ENCODE results near the gene GPR143. TPM values are rescaled to one million over a fixed set of nuclear protein-coding genes. Genes with fewer than 3 reads are reported as not detected.

The GPR143 gene
- total and polyA plus RNA-seq, 2 of the 4 experiments (the other 2 are of a cell fraction): 0.07 TPM; not detected in 1

GRCh38 chrX:9690046-9690445, 75.6 kb downstream of the GPR143 start:
- ATAC-seq (ENCODE audit: low read depth) (no peak), DNase-seq (no peak)
- Histone ChIP-seq H3K36me3 (ENCODE audit: control insufficient read depth, insufficient read depth, low read length) (peaks cover 40% of the 10 kb centered on the region), H2AFZ (replicated peaks; ENCODE audit: low read length, poor library complexity) (no peak overlapping the region), H3K23ac (ENCODE audit: low read depth, low read length) (no peak overlapping the region), H3K9me1 (ENCODE audit: insufficient read depth, low read length) (0 out of 2 replicates have a peak, but pooled peaks cover 5% of the 10 kb centered on the region), H3K18ac (ENCODE audit: low read depth, low read length) (no peak overlapping the region), H2BK120ac (ENCODE audit: low read depth, low read length) (no peak overlapping the region), H3K56ac (ENCODE audit: extremely low read depth, insufficient read depth, low read length) (no peak overlapping the region), H3K9ac (ENCODE audit: low read depth, low read length) (no peak overlapping the region), H4K8ac (ENCODE audit: low read depth in 2 of 2, low read length in 2 of 2) (no peak overlapping the region), H4K20me1 (ENCODE audit: insufficient read depth, low read length) (no peaks in the 10 kb centered on the region), H3K4me3 (ENCODE audit: insufficient read depth, low read depth, low read length) (no peak overlapping the region), H2AK5ac (ENCODE audit: low read depth, low read length) (no peak overlapping the region), H2AK9ac (replicated peaks; ENCODE audit: low read depth, low read length, poor library complexity) (no peak overlapping the region), H3K27ac (ENCODE audit: insufficient read depth, low read length) (no peak overlapping the region), H3K27me3 (ENCODE audit: control insufficient read depth, insufficient read depth, low read length) (no peaks in the 10 kb centered on the region), H3K4me1 (ENCODE audit: control insufficient read depth, insufficient read depth, low read length) (no peaks in the 10 kb centered on the region), H2BK5ac (ENCODE audit: low read depth, low read length, poor library complexity, severe bottlenecking) (no peak overlapping the region), H3K9me3 (ENCODE audit: control insufficient read depth, insufficient read depth, low read length) (peaks cover 5% of the 10 kb centered on the region; the same call in 1 of the 2 replicates), H4K5ac (ENCODE audit: low read depth, low read length) (no peak overlapping the region), H3K4ac (ENCODE audit: low read depth, low read length) (no peak overlapping the region), H4K91ac (ENCODE audit: insufficient read depth, low read depth, low read length) (no peak overlapping the region), H2BK20ac (ENCODE audit: low read depth, low read length) (no peak overlapping the region), H3K4me2 (ENCODE audit: low read depth, low read length) (no peak overlapping the region), H3K14ac (replicated peaks; ENCODE audit: low read depth, low read length) (no peak overlapping the region), H3K79me1 (ENCODE audit: low read depth in 1 of 2, low read length in 2 of 2) (no peaks in the 10 kb centered on the region; a peak in 2 of 4 replicates), H2BK15ac (ENCODE audit: low read depth, low read length) (no peak overlapping the region)
- WGBS, 2 experiments (ENCODE audit: extremely low coverage in 2 of 2, insufficient read length in 1 of 2): 79% methylated on average over 2 of the region's 5 CpGs; no CpG with 5 or more reads in 1 of the 2 experiments
- TF ChIP-seq RCOR1 (IDR thresholded peaks at IDR 0.05; ENCODE audit: insufficient replicate concordance, low read length) (no peak), CEBPB (IDR thresholded peaks at IDR 0.05; ENCODE audit: low read depth, low read length) (no peak), RFX5 (IDR thresholded peaks at IDR 0.05; ENCODE audit: low read depth, low read length) (no peak), USF2 (IDR thresholded peaks at IDR 0.05; ENCODE audit: low read depth, low read length) (no peak), POLR2A (IDR thresholded peaks at IDR 0.05; ENCODE audit: low read depth, low read length) (no peak), FOS (IDR thresholded peaks at IDR 0.05; ENCODE audit: low read depth, low read length) (no peak), SMC3 (IDR thresholded peaks at IDR 0.05; ENCODE audit: low read depth, low read length) (no peak), MAFK (IDR thresholded peaks at IDR 0.05; ENCODE audit: low read depth, low read length) (no peak), RAD21 (IDR thresholded peaks at IDR 0.05; ENCODE audit: low read length) (no peak), MAZ (IDR thresholded peaks at IDR 0.05; ENCODE audit: borderline replicate concordance, low read depth, low read length) (no peak), MXI1 (IDR thresholded peaks at IDR 0.05; ENCODE audit: borderline replicate concordance, low read depth, low read length) (no peak), NFE2L2 (IDR thresholded peaks at IDR 0.05; ENCODE audit: low read depth, low read length) (no peak), BHLHE40 (IDR thresholded peaks at IDR 0.05; ENCODE audit: low read depth, low read length) (no peak), CHD1 (IDR thresholded peaks at IDR 0.05; ENCODE audit: low read depth, low read length) (no peak)
- TF ChIP-seq, protein P1, sequence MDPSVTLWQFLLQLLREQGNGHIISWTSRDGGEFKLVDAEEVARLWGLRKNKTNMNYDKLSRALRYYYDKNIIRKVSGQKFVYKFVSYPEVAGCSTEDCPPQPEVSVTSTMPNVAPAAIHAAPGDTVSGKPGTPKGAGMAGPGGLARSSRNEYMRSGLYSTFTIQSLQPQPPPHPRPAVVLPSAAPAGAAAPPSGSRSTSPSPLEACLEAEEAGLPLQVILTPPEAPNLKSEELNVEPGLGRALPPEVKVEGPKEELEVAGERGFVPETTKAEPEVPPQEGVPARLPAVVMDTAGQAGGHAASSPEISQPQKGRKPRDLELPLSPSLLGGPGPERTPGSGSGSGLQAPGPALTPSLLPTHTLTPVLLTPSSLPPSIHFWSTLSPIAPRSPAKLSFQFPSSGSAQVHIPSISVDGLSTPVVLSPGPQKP (IDR thresholded peaks at IDR 0.05; ENCODE audit: borderline replicate concordance, low read depth, low read length): no peak
- TF ChIP-seq, protein P2, sequence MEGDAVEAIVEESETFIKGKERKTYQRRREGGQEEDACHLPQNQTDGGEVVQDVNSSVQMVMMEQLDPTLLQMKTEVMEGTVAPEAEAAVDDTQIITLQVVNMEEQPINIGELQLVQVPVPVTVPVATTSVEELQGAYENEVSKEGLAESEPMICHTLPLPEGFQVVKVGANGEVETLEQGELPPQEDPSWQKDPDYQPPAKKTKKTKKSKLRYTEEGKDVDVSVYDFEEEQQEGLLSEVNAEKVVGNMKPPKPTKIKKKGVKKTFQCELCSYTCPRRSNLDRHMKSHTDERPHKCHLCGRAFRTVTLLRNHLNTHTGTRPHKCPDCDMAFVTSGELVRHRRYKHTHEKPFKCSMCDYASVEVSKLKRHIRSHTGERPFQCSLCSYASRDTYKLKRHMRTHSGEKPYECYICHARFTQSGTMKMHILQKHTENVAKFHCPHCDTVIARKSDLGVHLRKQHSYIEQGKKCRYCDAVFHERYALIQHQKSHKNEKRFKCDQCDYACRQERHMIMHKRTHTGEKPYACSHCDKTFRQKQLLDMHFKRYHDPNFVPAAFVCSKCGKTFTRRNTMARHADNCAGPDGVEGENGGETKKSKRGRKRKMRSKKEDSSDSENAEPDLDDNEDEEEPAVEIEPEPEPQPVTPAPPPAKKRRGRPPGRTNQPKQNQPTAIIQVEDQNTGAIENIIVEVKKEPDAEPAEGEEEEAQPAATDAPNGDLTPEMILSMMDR (conservative IDR thresholded peaks at IDR 0.05; ENCODE audit: low read depth, low read length): no peak
- CTCF ChIA-PET: no interaction called here
- intact Hi-C loops (cut with micrococcal nuclease) (no loop called here), in situ Hi-C loops (cut with MboI; ENCODE audit: low sequenced_read_pairs) (no loop called here), dilution Hi-C loops (cut with HindIII; ENCODE audit: low sequenced_read_pairs, unreplicated experiment) (no loop called here)
- POLR2A ChIA-PET (ENCODE audit: unreplicated experiment): no interaction called here
- no TSS peak for BruUV-seq (replicated peaks)
